ENCODE results near the gene CLEC2D. TPM values are rescaled to one million over a fixed set of nuclear protein-coding genes. Genes with fewer than 3 reads are reported as not detected.

CLEC2D gene, protein sequence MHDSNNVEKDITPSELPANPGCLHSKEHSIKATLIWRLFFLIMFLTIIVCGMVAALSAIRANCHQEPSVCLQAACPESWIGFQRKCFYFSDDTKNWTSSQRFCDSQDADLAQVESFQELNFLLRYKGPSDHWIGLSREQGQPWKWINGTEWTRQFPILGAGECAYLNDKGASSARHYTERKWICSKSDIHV
- total RNA-seq (407 and 426 TPM in 2 replicates), polyA plus RNA-seq (146 and 158 TPM in 2 replicates), polyA minus RNA-seq (126 and 151 TPM in 2 replicates)
- 250 TPM for total RNA-seq (2013)

- H3K27ac ChIP-seq (ENCODE audit: low read length in 2 of 2), result peak within 1 kb of the TSS; percentile 76 to 87
- H3K4me1 ChIP-seq (ENCODE audit: control insufficient read depth in 2 of 2, insufficient read depth in 2 of 2, low read length in 2 of 2), result peaks cover 59 to 71% of the 10 kb centered on the region in 2 donors
- H4K20me1 ChIP-seq (ENCODE audit: control insufficient read depth, insufficient read depth, low read length, poor library complexity, severe bottlenecking), result peaks cover 5% of the 10 kb centered on the region
- Mint-ChIP-seq H3K4me3 (peak within 1 kb of the TSS; percentile 91), H3K27ac (peak within 1 kb of the TSS; percentile 92), H3K9me3 (ENCODE audit: insufficient read depth) (peaks cover 3% of the 10 kb centered on the region), H3K4me1 (peaks cover 64% of the 10 kb centered on the region), H3K27me3 (no peaks in the 10 kb centered on the region)
- no CpG with 5 or more reads among the region's 4 CpGs for WGBS (ENCODE audit: insufficient coverage)
- peak within 1 kb of the TSS; percentile 52 to 86 (median 69) for H3K4me3 ChIP-seq (ENCODE audit: control extremely low read depth in 1 of 5, extremely low read depth in 1 of 5, insufficient read depth in 1 of 5, low read depth in 2 of 5, low read length in 4 of 5)
- ChIA-PET CTCF (interaction anchor here (0.6 to 6.7 kb wide), 15 partner anchors 8 to 130 kb away, joined by 3 to 48 read pairs (median 4); no protein-coding TSS in a partner anchor), POLR2A (interaction anchor here (0.8 to 2.8 kb wide), 7 partner anchors 9 to 53 kb away, joined by 3 to 36 read pairs (median 4); no protein-coding TSS in a partner anchor)
- peak within 1 kb of the TSS; percentile 69 for H3K9ac ChIP-seq (ENCODE audit: low read length)
- H2AFZ ChIP-seq (ENCODE audit: insufficient read depth, low read depth, low read length, poor library complexity, severe bottlenecking), result peak within 1 kb of the TSS; percentile 1
- ATAC-seq (ENCODE audit: low read depth) (peak; percentile 71), DNase-seq (peak; percentile 68)
- peaks cover 0 to 13% (median 2%) of the 10 kb centered on the region in 3 donors for H3K9me3 ChIP-seq (ENCODE audit: control extremely low read depth in 1 of 3, control insufficient read depth in 2 of 3, insufficient read depth in 1 of 3, low read length in 2 of 3)
- no peaks in the 10 kb centered on the region for H3K27me3 ChIP-seq (replicated peaks in 1 of 4; ENCODE audit: control extremely low read depth in 1 of 4, control insufficient read depth in 3 of 4, insufficient read depth in 4 of 4, low read length in 3 of 4)
- intact Hi-C loops (cut with micrococcal nuclease), result loop anchor here (1.0 to 2.0 kb wide), 4 partner anchors 15 to 61 kb away; no protein-coding TSS in a partner anchor
- peaks cover 85% of the 10 kb centered on the region for H3K79me2 ChIP-seq (ENCODE audit: control insufficient read depth, insufficient read depth, low read length)
- peak within 1 kb of the TSS; percentile 73 for H3K4me2 ChIP-seq (replicated peaks; ENCODE audit: low read depth, low read length, poor library complexity, severe bottlenecking)
- no peak for TF ChIP-seq EZH2 (IDR thresholded peaks at IDR 0.05; ENCODE audit: borderline replicate concordance, insufficient read depth, low read depth, low read length, poor library complexity, severe bottlenecking)
- peaks cover 2 to 26% of the 10 kb centered on the region in 2 experiments for H3K36me3 ChIP-seq (replicated peaks in 1 of 2; ENCODE audit: control extremely low read depth in 1 of 2, control insufficient read depth in 1 of 2, extremely low read depth in 1 of 2, insufficient read depth in 2 of 2, low read length in 1 of 2)
Observed at GRCh38 chr12:9669534-9669933, at the start of gene CLEC2D. Gene CLEC2D (plus strand): TSS chr12:9669713. CDS start chr12:9669735, 22 bp downstream.

DNA sequence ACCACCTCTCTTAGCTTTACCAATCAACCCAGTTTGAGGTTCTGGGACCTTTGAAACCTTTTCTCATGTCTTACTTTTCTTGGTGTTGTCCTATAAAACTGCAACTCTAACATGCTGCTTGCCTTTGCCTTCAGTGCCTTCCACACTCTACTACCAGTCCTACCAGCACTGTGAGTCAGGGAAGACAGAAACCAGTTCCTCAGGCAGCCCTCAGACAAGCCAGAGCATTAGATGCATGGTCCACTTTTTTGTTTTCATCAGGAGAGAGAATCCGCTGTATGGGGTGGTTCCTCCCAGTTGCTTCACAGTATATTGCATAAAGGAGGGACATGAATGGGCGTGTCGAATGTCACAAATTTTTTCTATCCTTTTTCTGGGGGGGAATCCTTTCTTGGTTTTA, 44.5 kb upstream of the CLEC2D start:
- Histone ChIP-seq H3K4me2 (replicated peaks; ENCODE audit: low read depth, low read length, poor library complexity, severe bottlenecking) (no peak overlapping the region), H3K36me3 (replicated peaks in 1 of 2; ENCODE audit: control extremely low read depth in 1 of 2, control insufficient read depth in 1 of 2, extremely low read depth in 1 of 2, insufficient read depth in 2 of 2, low read length in 1 of 2) (no peaks in the 10 kb centered on the region), H3K79me2 (ENCODE audit: control insufficient read depth, insufficient read depth, low read length) (no peaks in the 10 kb centered on the region), H3K4me3 (ENCODE audit: control extremely low read depth in 1 of 5, extremely low read depth in 1 of 5, insufficient read depth in 1 of 5, low read depth in 2 of 5, low read length in 4 of 5) (no peak overlapping the region), H3K27ac (ENCODE audit: low read length in 2 of 2) (no peak overlapping the region), H4K20me1 (ENCODE audit: control insufficient read depth, insufficient read depth, low read length, poor library complexity, severe bottlenecking) (no peaks in the 10 kb centered on the region), H3K9me3 (ENCODE audit: control extremely low read depth in 1 of 3, control insufficient read depth in 2 of 3, insufficient read depth in 1 of 3, low read length in 2 of 3) (peaks cover 0 to 5% (median 1%) of the 10 kb centered on the region in 3 donors), H3K4me1 (ENCODE audit: control insufficient read depth in 2 of 2, insufficient read depth in 2 of 2, low read length in 2 of 2) (no peaks in the 10 kb centered on the region), H3K9ac (ENCODE audit: low read length) (no peak overlapping the region), H3K27me3 (replicated peaks in 1 of 4; ENCODE audit: control extremely low read depth in 1 of 4, control insufficient read depth in 3 of 4, insufficient read depth in 4 of 4, low read length in 3 of 4) (no peaks in the 10 kb centered on the region), H2AFZ (ENCODE audit: insufficient read depth, low read depth, low read length, poor library complexity, severe bottlenecking) (no peak overlapping the region)
- CTCF ChIA-PET, result interaction anchor here (0.8 to 2.3 kb wide), 3 partner anchors 23 to 126 kb away, joined by 3 to 10 read pairs (median 4); no protein-coding TSS in a partner anchor
- ATAC-seq (ENCODE audit: low read depth) (no peak), DNase-seq (no peak)
- Mint-ChIP-seq H3K27ac (no peak overlapping the region), H3K27me3 (no peaks in the 10 kb centered on the region), H3K4me3 (no peak overlapping the region), H3K4me1 (peaks cover 16% of the 10 kb centered on the region), H3K9me3 (ENCODE audit: insufficient read depth) (peaks cover 4% of the 10 kb centered on the region)
- intact Hi-C loops (cut with micrococcal nuclease), result no loop called here
- no CpG with 5 or more reads among the region's 3 CpGs for WGBS (ENCODE audit: insufficient coverage)
- TF ChIP-seq CTCF (IDR thresholded peaks at IDR 0.05) (no peak), EZH2 (IDR thresholded peaks at IDR 0.05; ENCODE audit: borderline replicate concordance, insufficient read depth, low read depth, low read length, poor library complexity, severe bottlenecking) (no peak)
- POLR2A ChIA-PET, result no interaction called here
